D721Med (cell line): ENCODE measurements around the gene SPOCK1.

Experiments used
- DNase-seq: peaks from one replicate; pipeline ENCODE4 v3.0.0; 2011; ENCODE audit warnings: low spot score; ENCODE audit not compliant: insufficient read length
- FAIRE-seq: peaks from 2 replicates; lab custom pipeline; 2011; peaks lifted over from hg19 to GRCh38; lab: Jason Lieb, UNC
- CTCF ChIP-seq: IDR thresholded peaks from 2 replicates; pipeline ENCODE4 v1.5.1; 2012; ENCODE audit warnings: mild to moderate bottlenecking, control low read depth; ENCODE audit not compliant: insufficient read depth; ENCODE audit errors: missing control alignments

Gene SPOCK1

DNA sequence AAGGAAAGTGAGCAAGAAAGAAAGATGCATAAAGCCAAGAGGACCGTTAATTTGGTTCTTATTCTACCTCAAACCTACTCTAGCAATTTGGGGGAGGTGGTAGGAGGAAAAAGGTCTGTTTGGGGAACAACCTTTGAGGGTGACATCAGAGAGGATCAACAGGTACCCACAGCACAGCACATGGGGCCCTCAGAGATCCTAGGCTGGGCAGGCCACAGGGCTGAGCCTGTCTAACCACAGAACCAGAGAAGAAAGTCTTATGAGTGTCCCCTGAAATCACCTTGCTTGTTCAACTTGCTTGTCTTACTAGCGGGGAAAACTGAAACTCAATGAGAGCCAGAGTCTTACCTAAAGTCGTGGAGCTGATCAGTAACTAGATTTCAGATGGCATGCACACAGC lies 385.2 kb downstream of the SPOCK1 start:
- no peak for FAIRE-seq
- no peak for TF ChIP-seq CTCF
- no peak for DNase-seq

DNA sequence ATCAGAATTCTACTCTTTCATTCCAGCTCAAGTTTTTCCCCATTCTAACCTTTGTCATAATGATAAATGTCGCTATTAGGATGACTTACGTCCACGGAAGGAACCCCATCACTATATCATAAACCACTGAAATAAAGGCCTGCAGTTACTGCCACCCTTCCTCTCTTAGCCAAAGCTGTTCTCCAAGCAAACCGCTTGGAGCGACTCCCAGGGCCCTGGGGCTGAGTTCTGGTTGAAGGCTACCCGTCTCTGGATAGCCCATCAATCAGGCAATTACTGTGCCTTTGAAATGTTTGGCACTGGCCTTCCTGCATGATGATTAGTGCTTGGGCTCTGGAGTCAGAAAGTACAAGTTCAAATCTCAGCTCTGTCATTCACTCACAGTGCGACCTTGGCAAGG lies 386.0 kb downstream of the SPOCK1 start:
- FAIRE-seq (no peak), DNase-seq (no peak)
- no peak for TF ChIP-seq CTCF

- no peak for TF ChIP-seq CTCF
- DNase-seq: no peak
- FAIRE-seq: no peak
These were observed 393.6 kb downstream of the SPOCK1 start for GRCh38 chr5:137105351-137106035.

DNA sequence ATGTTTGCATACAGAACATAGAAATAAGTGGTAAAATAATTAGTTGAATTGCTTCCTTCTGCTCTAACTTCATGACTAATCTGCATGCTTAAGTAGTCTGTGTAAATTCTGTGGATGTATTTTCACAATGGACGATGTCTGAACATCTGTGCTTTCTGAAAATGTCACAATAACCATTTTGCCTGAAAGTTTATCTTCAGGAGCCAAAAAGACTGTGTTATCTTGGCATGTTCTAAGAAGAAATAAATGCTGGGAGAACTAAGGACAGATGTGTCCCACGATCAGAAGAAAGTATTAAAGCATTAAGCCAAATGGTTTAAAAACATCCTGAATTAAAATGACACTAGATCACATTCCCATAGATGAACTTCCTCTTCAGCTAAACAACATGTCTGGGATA lies 397.6 kb downstream of the SPOCK1 start:
- no peak for DNase-seq
- no peak for FAIRE-seq
- no peak for TF ChIP-seq CTCF

- DNase-seq: no peak
- no peak for FAIRE-seq
- no peak for TF ChIP-seq CTCF
These were observed 399.5 kb downstream of the SPOCK1 start for GRCh38 chr5:137099651-137100050.

DNA sequence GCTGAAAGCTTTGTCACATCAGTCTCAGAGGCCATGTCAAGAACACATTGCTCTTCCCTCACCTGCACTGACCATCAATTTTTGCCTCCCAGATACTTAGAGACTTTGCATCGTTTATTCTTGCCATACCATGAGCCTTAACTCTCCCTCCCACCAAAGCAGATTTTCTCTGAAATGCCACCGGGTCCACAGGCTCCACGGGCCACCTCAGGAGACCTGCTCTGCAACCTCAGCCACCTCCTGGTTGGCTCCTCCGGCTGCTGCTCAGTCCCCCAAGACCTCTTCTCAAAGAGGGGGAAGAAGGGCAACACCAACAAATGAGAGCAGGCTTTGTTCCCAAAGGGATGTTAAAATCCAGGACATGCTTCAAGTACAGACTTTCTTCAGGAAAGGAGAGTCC lies 400.5 kb downstream of the SPOCK1 start:
- TF ChIP-seq CTCF: no peak
- FAIRE-seq: no peak
- DNase-seq: no peak

- FAIRE-seq (no peak), DNase-seq (no peak)
- no peak for TF ChIP-seq CTCF
These were observed 400.9 kb downstream of the SPOCK1 start for GRCh38 chr5:137098238-137098637.
